ENCODE data around the gene PSPN. TPM values are rescaled to one million over a fixed set of nuclear protein-coding genes. Genes with fewer than 3 reads are reported as not detected.

The PSPN gene
- total RNA-seq, 4 donors from 2014 or later: 1.4 to 3.7 (median 1.8) TPM

DNA sequence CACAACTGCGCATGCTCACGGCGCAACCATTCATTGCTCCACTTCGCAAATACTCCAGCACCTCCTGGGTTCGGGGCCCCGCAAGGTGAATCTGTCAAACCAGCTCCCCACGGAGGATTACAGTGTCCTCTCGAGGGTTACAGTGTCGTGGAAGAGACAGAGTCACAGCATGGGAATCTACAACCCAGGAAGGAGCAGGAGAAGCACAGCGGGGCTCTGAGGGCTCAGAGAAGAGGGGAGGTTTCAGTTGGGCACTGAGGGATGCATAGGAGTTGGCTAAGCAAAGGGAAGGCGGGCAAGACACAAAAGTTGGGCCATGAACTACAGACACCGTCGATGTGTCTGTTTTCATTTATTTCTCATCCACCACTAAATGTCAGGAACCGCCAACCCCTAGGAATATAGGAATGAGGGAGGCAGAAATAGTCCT is 18.3 kb upstream of the PSPN start:
- Histone ChIP-seq H3K36me3 (peaks cover 0 to 16% (median 3%) of the 10 kb centered on the region in 4 donors), H3K27ac (peak overlapping the region; percentile 89 to 98 (median 94)), H3K4me3 (peak overlapping the region; percentile 62 to 93 (median 82)), H3K27me3 (no peaks in the 10 kb centered on the region), H3K4me1 (peaks cover 5 to 18% (median 8%) of the 10 kb centered on the region in 4 donors), H3K9me3 (no peaks in the 10 kb centered on the region)
- 0 to 28% methylated on average over 2 to 14 of the region's 14 CpGs for WGBS, 2 donors (ENCODE audit: low coverage in 1 of 2)
- TF ChIP-seq POLR2A (IDR thresholded peaks at IDR 0.05) (no peak), CTCF (IDR thresholded peaks at IDR 0.05) (no peak), EP300 (IDR thresholded peaks at IDR 0.05; ENCODE audit: low read depth) (no peak), POLR2AphosphoS5 (IDR thresholded peaks at IDR 0.05) (no peak)
- peak; percentile 76 for DNase-seq
- intact Hi-C loops (cut with DNase I; ENCODE audit: low total_unique reads): loop anchor here (1.0 kb wide), 1 partner anchor 29 kb away; no protein-coding TSS in a partner anchor
- in situ Hi-C loops (cut with MboI; ENCODE audit: low pct_ligation_motif_present in 1 of 4, low pct_unique_long_range_greater_than_20kb in 1 of 4, low sequenced_read_pairs in 3 of 4): no loop called here

- in situ Hi-C loops (cut with MboI; ENCODE audit: low pct_ligation_motif_present in 1 of 4, low pct_unique_long_range_greater_than_20kb in 1 of 4, low sequenced_read_pairs in 3 of 4) (no loop called here), intact Hi-C loops (cut with DNase I; ENCODE audit: low total_unique reads) (loop anchor here (1.0 kb wide), 1 partner anchor 30 kb away; no protein-coding TSS in a partner anchor)
- TF ChIP-seq EP300 (IDR thresholded peaks at IDR 0.05; ENCODE audit: low read depth): no peak
- peak in 2 of 3 donors; percentile 44 to 55 for TF ChIP-seq POLR2AphosphoS5 (IDR thresholded peaks at IDR 0.05)
- TF ChIP-seq CTCF (IDR thresholded peaks at IDR 0.05): peak in 3 of 5 experiments; percentile 14 to 31 (median 17)
- peak; percentile 48 for TF ChIP-seq POLR2A (IDR thresholded peaks at IDR 0.05)
- peaks cover 5 to 18% (median 8%) of the 10 kb centered on the region in 4 donors for H3K4me1 ChIP-seq
- DNase-seq: peak; percentile 93
- H3K4me3 ChIP-seq: peak within 1 kb of the TSS; percentile 62 to 93 (median 82)
- peaks cover 0 to 22% (median 6%) of the 10 kb centered on the region in 4 donors for H3K36me3 ChIP-seq
- H3K27ac ChIP-seq: peak within 1 kb of the TSS; percentile 89 to 98 (median 94)
- H3K9me3 ChIP-seq: no peaks in the 10 kb centered on the region
- 1% methylated on average over 55 of the region's 69 CpGs; no CpG with 5 or more reads in 1 of the 2 donors for WGBS, 2 donors (ENCODE audit: low coverage in 1 of 2)
- no peaks in the 10 kb centered on the region for H3K27me3 ChIP-seq
Measured at GRCh38 chr19:6393074-6393982, 17.6 kb upstream of the PSPN start, which contains the start of gene GTF2F1. GTF2F1 (minus strand) TSS chr19:6393164; CDS start chr19:6392995, 169 bp downstream.

GRCh38 chr19:6392221-6393073 is 16.7 kb upstream of the PSPN start:
- intact Hi-C loops (cut with DNase I; ENCODE audit: low total_unique reads) (loop anchor here (1.0 kb wide), 1 partner anchor 31 kb away; no protein-coding TSS in a partner anchor), in situ Hi-C loops (cut with MboI; ENCODE audit: low pct_ligation_motif_present in 1 of 4, low pct_unique_long_range_greater_than_20kb in 1 of 4, low sequenced_read_pairs in 3 of 4) (no loop called here)
- H3K4me1 ChIP-seq: peaks cover 5 to 18% (median 8%) of the 10 kb centered on the region in 4 donors
- peak overlapping the region; percentile 89 to 98 (median 94) for H3K27ac ChIP-seq
- no peaks in the 10 kb centered on the region for H3K9me3 ChIP-seq
- TF ChIP-seq POLR2AphosphoS5 (IDR thresholded peaks at IDR 0.05) (no peak), POLR2A (IDR thresholded peaks at IDR 0.05) (no peak), CTCF (IDR thresholded peaks at IDR 0.05) (no peak), EP300 (IDR thresholded peaks at IDR 0.05; ENCODE audit: low read depth) (no peak)
- WGBS, 2 donors (ENCODE audit: low coverage in 1 of 2): 6 to 89% methylated on average over 2 to 30 of the region's 30 CpGs
- H3K4me3 ChIP-seq: peak overlapping the region; percentile 62 to 93 (median 82)
- no peaks in the 10 kb centered on the region for H3K27me3 ChIP-seq
- H3K36me3 ChIP-seq: peaks cover 0 to 31% (median 8%) of the 10 kb centered on the region in 4 donors
- DNase-seq: no peak

All from transverse colon (tissue), 4 donors.